ENCODE results near the gene TMEM50B.

The TMEM50B gene

GRCh38 chr21:33493756-33494155, 14.0 kb upstream of the TMEM50B start:
- Histone ChIP-seq H3K9me3 (ENCODE audit: control insufficient read depth, insufficient read depth, low read length) (no peaks in the 10 kb centered on the region), H3K36me3 (ENCODE audit: control insufficient read depth, insufficient read depth, low read length) (peaks cover 2% of the 10 kb centered on the region), H3K9ac (ENCODE audit: low read depth, low read length) (no peak overlapping the region), H3K4me1 (ENCODE audit: control insufficient read depth, insufficient read depth, low read length) (peaks cover 9% of the 10 kb centered on the region), H3K27me3 (ENCODE audit: control insufficient read depth, insufficient read depth, low read length) (no peaks in the 10 kb centered on the region), H3K4me3 (ENCODE audit: low read depth, low read length) (no peak overlapping the region)

GRCh38 chr21:33492571-33492970, 12.8 kb upstream of the TMEM50B start:
- Histone ChIP-seq H3K4me1 (ENCODE audit: control insufficient read depth, insufficient read depth, low read length) (peaks cover 9% of the 10 kb centered on the region), H3K4me3 (ENCODE audit: low read depth, low read length) (no peak overlapping the region), H3K9me3 (ENCODE audit: control insufficient read depth, insufficient read depth, low read length) (no peaks in the 10 kb centered on the region), H3K27me3 (ENCODE audit: control insufficient read depth, insufficient read depth, low read length) (no peaks in the 10 kb centered on the region), H3K36me3 (ENCODE audit: control insufficient read depth, insufficient read depth, low read length) (peaks cover 2% of the 10 kb centered on the region), H3K9ac (ENCODE audit: low read depth, low read length) (no peak overlapping the region)

GRCh38 chr21:33491373-33492102, 11.8 kb upstream of the TMEM50B start, which contains the start of gene DNAJC28:
TSS of gene DNAJC28 (minus strand) at chr21:33491716. CDS start at chr21:33489393, 2,323 bp downstream.
- Histone ChIP-seq H3K9ac (ENCODE audit: low read depth, low read length) (peak within 1 kb of the TSS; percentile 84), H3K4me3 (ENCODE audit: low read depth, low read length) (peak within 1 kb of the TSS; percentile 97), H3K4me1 (ENCODE audit: control insufficient read depth, insufficient read depth, low read length) (peaks cover 6% of the 10 kb centered on the region), H3K27me3 (ENCODE audit: control insufficient read depth, insufficient read depth, low read length) (no peaks in the 10 kb centered on the region), H3K36me3 (ENCODE audit: control insufficient read depth, insufficient read depth, low read length) (peaks cover 2% of the 10 kb centered on the region), H3K9me3 (ENCODE audit: control insufficient read depth, insufficient read depth, low read length) (no peaks in the 10 kb centered on the region)

- H3K9me3 ChIP-seq (ENCODE audit: control insufficient read depth, insufficient read depth, low read length) = no peaks in the 10 kb centered on the region
- peaks cover 2% of the 10 kb centered on the region for H3K36me3 ChIP-seq (ENCODE audit: control insufficient read depth, insufficient read depth, low read length)
- H3K27me3 ChIP-seq (ENCODE audit: control insufficient read depth, insufficient read depth, low read length) = no peaks in the 10 kb centered on the region
- H3K4me3 ChIP-seq (ENCODE audit: low read depth, low read length) = peak overlapping the region; percentile 97
- peaks cover under 1% of the 10 kb centered on the region for H3K4me1 ChIP-seq (ENCODE audit: control insufficient read depth, insufficient read depth, low read length)
- H3K9ac ChIP-seq (ENCODE audit: low read depth, low read length) = no peak overlapping the region
Measured at GRCh38 chr21:33490991-33491372, 11.2 kb upstream of the TMEM50B start.

- H3K36me3 ChIP-seq (ENCODE audit: control insufficient read depth, insufficient read depth, low read length) = peaks cover 2% of the 10 kb centered on the region
- no peak overlapping the region for H3K4me3 ChIP-seq (ENCODE audit: low read depth, low read length)
- no peaks in the 10 kb centered on the region for H3K27me3 ChIP-seq (ENCODE audit: control insufficient read depth, insufficient read depth, low read length)
- H3K9ac ChIP-seq (ENCODE audit: low read depth, low read length) = no peak overlapping the region
- H3K9me3 ChIP-seq (ENCODE audit: control insufficient read depth, insufficient read depth, low read length) = no peaks in the 10 kb centered on the region
- no peaks in the 10 kb centered on the region for H3K4me1 ChIP-seq (ENCODE audit: control insufficient read depth, insufficient read depth, low read length)
Measured at GRCh38 chr21:33488936-33489335, 9.2 kb upstream of the TMEM50B start.

GRCh38 chr21:33487996-33488395, 8.2 kb upstream of the TMEM50B start:
- no peaks in the 10 kb centered on the region for H3K9me3 ChIP-seq (ENCODE audit: control insufficient read depth, insufficient read depth, low read length)
- H3K36me3 ChIP-seq (ENCODE audit: control insufficient read depth, insufficient read depth, low read length) = peaks cover 2% of the 10 kb centered on the region
- H3K9ac ChIP-seq (ENCODE audit: low read depth, low read length) = no peak overlapping the region
- no peaks in the 10 kb centered on the region for H3K4me1 ChIP-seq (ENCODE audit: control insufficient read depth, insufficient read depth, low read length)
- H3K27me3 ChIP-seq (ENCODE audit: control insufficient read depth, insufficient read depth, low read length) = no peaks in the 10 kb centered on the region
- H3K4me3 ChIP-seq (ENCODE audit: low read depth, low read length) = no peak overlapping the region

- Histone ChIP-seq H3K27me3 (ENCODE audit: control insufficient read depth, insufficient read depth, low read length) (peaks cover 2% of the 10 kb centered on the region), H3K4me1 (ENCODE audit: control insufficient read depth, insufficient read depth, low read length) (peaks cover 4% of the 10 kb centered on the region), H3K36me3 (ENCODE audit: control insufficient read depth, insufficient read depth, low read length) (no peaks in the 10 kb centered on the region), H3K9ac (ENCODE audit: low read depth, low read length) (no peak overlapping the region), H3K9me3 (ENCODE audit: control insufficient read depth, insufficient read depth, low read length) (no peaks in the 10 kb centered on the region), H3K4me3 (ENCODE audit: low read depth, low read length) (no peak overlapping the region)
Measured at GRCh38 chr21:33481314-33481943, 1.7 kb upstream of the TMEM50B start.

- Histone ChIP-seq H3K4me1 (ENCODE audit: control insufficient read depth, insufficient read depth, low read length) (peaks cover 4% of the 10 kb centered on the region), H3K36me3 (ENCODE audit: control insufficient read depth, insufficient read depth, low read length) (no peaks in the 10 kb centered on the region), H3K27me3 (ENCODE audit: control insufficient read depth, insufficient read depth, low read length) (peaks cover 2% of the 10 kb centered on the region), H3K4me3 (ENCODE audit: low read depth, low read length) (peak overlapping the region; percentile 92), H3K9me3 (ENCODE audit: control insufficient read depth, insufficient read depth, low read length) (no peaks in the 10 kb centered on the region), H3K9ac (ENCODE audit: low read depth, low read length) (peak overlapping the region; percentile 68)
Measured at GRCh38 chr21:33480481-33481103, 818 bp upstream of the TMEM50B start.

GRCh38 chr21:33478935-33479678, 667 bp downstream of the TMEM50B start:
- H3K9ac ChIP-seq (ENCODE audit: low read depth, low read length) = peak overlapping the region; percentile 42
- H3K27me3 ChIP-seq (ENCODE audit: control insufficient read depth, insufficient read depth, low read length) = peaks cover 2% of the 10 kb centered on the region
- H3K4me1 ChIP-seq (ENCODE audit: control insufficient read depth, insufficient read depth, low read length) = peaks cover 4% of the 10 kb centered on the region
- H3K4me3 ChIP-seq (ENCODE audit: low read depth, low read length) = peak overlapping the region; percentile 50
- H3K9me3 ChIP-seq (ENCODE audit: control insufficient read depth, insufficient read depth, low read length) = no peaks in the 10 kb centered on the region
- no peaks in the 10 kb centered on the region for H3K36me3 ChIP-seq (ENCODE audit: control insufficient read depth, insufficient read depth, low read length)

- Histone ChIP-seq H3K4me3 (ENCODE audit: low read depth, low read length) (peak overlapping the region; percentile 50), H3K9ac (ENCODE audit: low read depth, low read length) (no peak overlapping the region), H3K4me1 (ENCODE audit: control insufficient read depth, insufficient read depth, low read length) (peaks cover 4% of the 10 kb centered on the region), H3K9me3 (ENCODE audit: control insufficient read depth, insufficient read depth, low read length) (no peaks in the 10 kb centered on the region), H3K27me3 (ENCODE audit: control insufficient read depth, insufficient read depth, low read length) (peaks cover 2% of the 10 kb centered on the region), H3K36me3 (ENCODE audit: control insufficient read depth, insufficient read depth, low read length) (no peaks in the 10 kb centered on the region)
Measured at GRCh38 chr21:33478182-33478581, 1.6 kb downstream of the TMEM50B start.

- Histone ChIP-seq H3K9ac (ENCODE audit: low read depth, low read length) (no peak overlapping the region), H3K4me3 (ENCODE audit: low read depth, low read length) (no peak overlapping the region), H3K36me3 (ENCODE audit: control insufficient read depth, insufficient read depth, low read length) (no peaks in the 10 kb centered on the region), H3K4me1 (ENCODE audit: control insufficient read depth, insufficient read depth, low read length) (peaks cover 4% of the 10 kb centered on the region), H3K9me3 (ENCODE audit: control insufficient read depth, insufficient read depth, low read length) (no peaks in the 10 kb centered on the region), H3K27me3 (ENCODE audit: control insufficient read depth, insufficient read depth, low read length) (peaks cover 2% of the 10 kb centered on the region)
Measured at GRCh38 chr21:33477066-33477465, 2.7 kb downstream of the TMEM50B start.
